K562 (cell line): Measurements from ENCODE around the gene TARS2. TPM values are rescaled to one million over a fixed set of nuclear protein-coding genes. Genes with fewer than 3 reads are reported as not detected.

Experiments used
- ATAC-seq: fragments of 200-7000 bp; cut with Tn5 transposase; 3 replicates; pipeline ENCODE4 v1.9.1; 2020; ENCODE audit warnings: moderate library complexity
- BruUV-seq: library from RNA; stranded (reverse); fragments of 400-500 nt; replicated peaks from 2 replicates; lab custom pipeline; 2021; lab: Mats Ljungman, UMichigan
- CTCF ChIA-PET: fragments of 300-600 bp; formaldehyde crosslinking; extraction: SDS; loops from one replicate; lab custom pipeline; 2021; ENCODE audit warnings: low intra/inter-chr PET ratio; lab: Yijun Ruan, JAX
- POLR2A ChIA-PET: fragments of 300-600, 350-650 bp; sonication (Branson Sonifier 250); formaldehyde crosslinking; extraction: SDS; loops from one replicate; lab custom pipeline; 2021; ENCODE audit warnings: antibody characterized with exemption, inconsistent platforms; lab: Yijun Ruan, JAX
- DNase-seq, 4 experiments: peaks; one replicate each; pipeline versions ENCODE4 v3.0.0 to v3.0.0-alpha.2; 2011 to 2018; ENCODE audit warnings: low spot score in 3 of 4, mixed read lengths in 3 of 4; ENCODE audit errors: extremely low read depth in 1 of 4
- FAIRE-seq: peaks from 2 replicates; lab custom pipeline; 2011; peaks lifted over from hg19 to GRCh38; lab: Jason Lieb, UNC
- H2AFZ ChIP-seq: 2 replicates; pipeline ENCODE4 v1.6.0; 2011; ENCODE audit warnings: low read depth, low read length, control low read depth, inconsistent platforms
- H3K27ac ChIP-seq: fragments of 200-600 bp; 3 replicates; pipeline ENCODE4 v1.8.0; 2011; ENCODE audit warnings: low read depth, mild to moderate bottlenecking, control low read depth, inconsistent platforms, low read length, moderate library complexity, mixed read lengths; ENCODE audit errors: extremely low read depth
- H3K27me3 ChIP-seq, 2 experiments: fragments of 300-600 bp in 1 of 2; 2 replicates in 1 of 2; 3 replicates in 1 of 2; pipeline versions ENCODE4 v1.6.0 to v1.8.0; 2011; ENCODE audit warnings: inconsistent platforms in 2 of 2, low read length in 2 of 2, mild to moderate bottlenecking in 1 of 2, mixed read lengths in 1 of 2, moderate library complexity in 1 of 2; ENCODE audit not compliant: control insufficient read depth in 2 of 2, insufficient read depth in 2 of 2
- H3K36me3 ChIP-seq: fragments of 300-600 bp; 3 replicates; pipeline ENCODE4 v1.8.0; 2011; ENCODE audit warnings: mild to moderate bottlenecking, low read length, inconsistent platforms; ENCODE audit not compliant: control insufficient read depth, insufficient read depth
- H3K4me1 ChIP-seq, 2 experiments: fragments of 200-600 bp in 1 of 2; replicated peaks in 1 of 2; 2 replicates in 1 of 2; 3 replicates in 1 of 2; pipeline versions ENCODE4 v1.5.1 to v1.8.0; 2011; ENCODE audit warnings: inconsistent platforms in 2 of 2, low read length in 2 of 2, mild to moderate bottlenecking in 1 of 2, mixed read lengths in 1 of 2, moderate library complexity in 1 of 2; ENCODE audit not compliant: control insufficient read depth in 2 of 2, insufficient read depth in 2 of 2
- H3K4me2 ChIP-seq: 2 replicates; pipeline ENCODE4 v1.6.1; 2011; ENCODE audit warnings: low read length, control low read depth, inconsistent platforms, mixed read lengths; ENCODE audit not compliant: insufficient read depth
- H3K4me3 ChIP-seq: fragments of 200-600 bp; sonication (generic), shearing (Covaris generic); 2 replicates; pipeline ENCODE4 v1.5.1; 2016; ENCODE audit warnings: control low read depth, inconsistent platforms
- H3K79me2 ChIP-seq: fragments of 200-600 bp; 3 replicates; pipeline ENCODE4 v1.8.0; 2011; ENCODE audit warnings: low read length, inconsistent platforms; ENCODE audit not compliant: control insufficient read depth, insufficient read depth
- H3K9ac ChIP-seq, 2 experiments: 2 replicates each; pipeline versions ENCODE4 v1.6.0 to v1.6.1; 2011; ENCODE audit warnings: low read depth in 2 of 2, low read length in 2 of 2, control low read depth in 1 of 2, inconsistent platforms in 1 of 2, mild to moderate bottlenecking in 1 of 2, mixed read lengths in 1 of 2; ENCODE audit not compliant: insufficient read depth in 1 of 2
- H3K9me1 ChIP-seq: one replicate; pipeline ENCODE4 v1.6.0; 2011; ENCODE audit warnings: inconsistent platforms, mild to moderate bottlenecking, low read length, moderate library complexity; ENCODE audit not compliant: control insufficient read depth, insufficient read depth
- H3K9me3 ChIP-seq: replicated peaks from 2 replicates; pipeline ENCODE4 v1.5.1; 2011; ENCODE audit warnings: low read depth, low read length, inconsistent platforms; ENCODE audit not compliant: control insufficient read depth, insufficient read depth
- H4K20me1 ChIP-seq: replicated peaks from 2 replicates; pipeline ENCODE4 v1.6.1; 2011; ENCODE audit warnings: low read length, inconsistent platforms, mixed read lengths; ENCODE audit not compliant: control insufficient read depth, insufficient read depth
- DMBX1 ChIP-seq: fragments of 250-450 bp; sonication (Bioruptor Pico); IDR thresholded peaks from 2 replicates; pipeline ENCODE4 v1.8.0; 2022; ENCODE audit warnings: inconsistent platforms, mild to moderate bottlenecking, moderate library complexity, borderline replicate concordance
- FOSL1 ChIP-seq: fragments of 200-800 bp; sonication (Bioruptor generic); conservative IDR thresholded peaks from 2 replicates; pipeline ENCODE4 v1.6.1; 2016; ENCODE audit warnings: missing genetic modification characterization, missing compliant biosample characterization
- HOXB6 ChIP-seq: fragments of 250-450 bp; sonication (Bioruptor Pico); IDR thresholded peaks from 2 replicates; pipeline ENCODE4 v1.5.1; 2022; ENCODE audit warnings: mild to moderate bottlenecking, borderline replicate concordance
- NCOR1 ChIP-seq: fragments of 450-650 bp; IDR thresholded peaks from 2 replicates; pipeline ENCODE4 v1.6.1; 2016; ENCODE audit warnings: mild to moderate bottlenecking, moderate library complexity
- ZBTB7A ChIP-seq: IDR thresholded peaks from 2 replicates; pipeline ENCODE4 v1.6.1; 2011; ENCODE audit warnings: low read depth, mild to moderate bottlenecking, low read length, moderate library complexity, borderline replicate concordance; ENCODE audit not compliant: control insufficient read depth
- WGBS: fragments of 100-300 bp; shearing (Covaris generic); methylation state at CpG from one replicate; pipeline ENCODE4 v1.1.6; 2016; ENCODE audit warnings: low coverage, mixed read lengths; ENCODE audit not compliant: insufficient coverage; ENCODE audit errors: missing lambda C conversion rate; 5-methylcytosine and 5-hydroxymethylcytosine counted together
- in situ Hi-C: fragments of 300-500 bp; cut with MboI; formaldehyde crosslinking; loops from 4 replicates; pipeline ENCODE4 v1.15.0; 2018; ENCODE audit warnings: inconsistent platforms, mixed read lengths
- intact Hi-C: fragments of 100-400 bp; cut with micrococcal nuclease; formaldehyde crosslinking; loops from 2 replicates; pipeline ENCODE4 v1.14.2; 2022
- polyA plus RNA-seq, 8 experiments: library from polyadenylated mRNA; depleted of rRNA in 4 of 8; stranded (reverse) in 5 of 8; unstranded in 3 of 8; fragments of >200 nt; fragmentation: Nextera tagmentation in 2 of 8; fragmentation: Illumina TruSeq in 1 of 8; extraction: Ambion mirVana in 2 of 8; extraction: Trizol in 1 of 8; gene quantifications; 2 replicates each; pipeline versions ENCODE4 v1.2.1 to v1.2.3, GENCODE V29; 2011 to 2014; ENCODE audit warnings: inconsistent platforms in 1 of 8, missing spikeins in 1 of 8
- total RNA-seq, 7 experiments: library from RNA; depleted of rRNA in 6 of 7; stranded (reverse); fragments of >200 nt in 6 of 7; fragmentation: Illumina TruSeq in 2 of 7; extraction: Trizol in 2 of 7; gene quantifications; 2 replicates each; pipeline versions ENCODE4 v1.2.1 to v1.2.3, GENCODE V29; 2011 to 2021; ENCODE audit warnings: low replicate concordance in 1 of 7
- TF ChIP-seq, protein P1 (sequence below), 2 experiments: fragments of 450-650 bp in 1 of 2; sonication (generic) in 1 of 2; formaldehyde crosslinking in 1 of 2; IDR thresholded peaks in 1 of 2; conservative IDR thresholded peaks in 1 of 2; 2 replicates each; pipeline versions ENCODE4 v1.6.1 to v1.8.1; 2016 to 2023; ENCODE audit warnings: mild to moderate bottlenecking in 2 of 2, moderate library complexity in 2 of 2, inconsistent platforms in 1 of 2, missing genetic modification reagents in 1 of 2
- TF ChIP-seq, protein P2 (sequence below), 2 experiments: fragments of 150-350 bp in 1 of 2; IDR thresholded peaks; 2 replicates each; pipeline ENCODE4 v1.6.1; 2012 to 2016; ENCODE audit warnings: low read depth in 2 of 2, low read length in 2 of 2, mild to moderate bottlenecking in 1 of 2, moderate library complexity in 1 of 2
- TF ChIP-seq, protein P3 (sequence below): fragments of 450-650 bp; IDR thresholded peaks from 2 replicates; pipeline ENCODE4 v1.6.1; 2018; ENCODE audit not compliant: partially characterized antibody
- TF ChIP-seq, protein P4 (sequence below): sonication (generic); formaldehyde crosslinking; IDR thresholded peaks from 2 replicates; pipeline ENCODE4 v1.8.0; 2022; ENCODE audit warnings: missing genetic modification reagents, mild to moderate bottlenecking, moderate library complexity, borderline replicate concordance

TARS2 gene
- total and polyA plus RNA-seq, 9 of the 15 experiments (the other 6 are each of a cell fraction or from before 2014, with no cell fraction given): 17.0 to 64.2 (median 39.4) TPM

DNA sequence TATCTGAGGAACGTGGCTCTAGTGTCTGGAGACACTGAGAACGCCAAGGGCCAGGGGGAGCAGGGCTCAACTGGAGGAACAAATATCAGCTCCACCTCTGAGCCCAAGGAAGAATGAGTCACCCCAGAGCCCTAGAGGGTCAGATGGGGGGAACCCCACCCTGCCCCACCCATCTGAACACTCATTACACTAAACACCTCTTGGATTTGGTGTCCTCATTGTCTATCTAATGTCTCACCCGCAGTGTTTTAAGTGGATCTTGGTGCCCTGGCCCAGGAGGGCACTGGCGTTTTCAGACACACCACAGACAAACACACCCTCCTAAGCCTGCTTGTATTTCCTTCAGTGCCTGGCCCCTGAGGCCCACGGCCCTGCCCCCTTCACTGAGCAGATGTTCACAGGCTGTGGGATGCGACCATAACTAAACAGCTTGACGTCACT is 26.2 kb downstream of the TARS2 start:
- Histone ChIP-seq H3K4me3 (no peak overlapping the region), H3K9me3 (no peaks in the 10 kb centered on the region), H3K36me3 (peaks cover 34% of the 10 kb centered on the region; the same call in 2 of the 3 replicates), H3K79me2 (peaks cover 21% of the 10 kb centered on the region; the same call in 1 of the 3 replicates), H3K9ac (peak overlapping the region in 1 of 2 experiments; percentile 63; a peak in 1 of 4 replicates), H3K4me2 (0 out of 2 replicates have a peak overlapping the region, but pooled peaks have one; percentile 15), H2AFZ (no peak overlapping the region), H3K9me1 (no peaks in the 10 kb centered on the region), H3K27me3 (no peaks in the 10 kb centered on the region), H3K4me1 (peaks cover 45 to 51% of the 10 kb centered on the region in 2 experiments), H3K27ac (peak overlapping the region; percentile 33; the same call in 1 of the 3 replicates), H4K20me1 (no peaks in the 10 kb centered on the region)
- intact Hi-C loops (no loop called here), in situ Hi-C loops (no loop called here)
- FAIRE-seq (peak; percentile 87), ATAC-seq (no peak), DNase-seq (peak; percentile 66 to 77 (median 74))
- BruUV-seq: no TSS peak
- WGBS: 27% methylated on average over 7 of the region's 7 CpGs
- ChIA-PET CTCF (no interaction called here), POLR2A (interaction anchor here (0.6 to 1.4 kb wide), 6 partner anchors 8 to 172 kb away, joined by 3 to 4 read pairs (median 3); partner anchors contain the start of genes MCL1 and TARS2)
- TF ChIP-seq ZBTB7A (0 out of 2 replicates have a peak, but pooled peaks have one; percentile 33), HOXB6 (CRISPR knock-in tag) (no peak), DMBX1 (no peak), NCOR1 (peak; percentile 16; the same call in 1 of the 2 replicates), FOSL1 (tag) (peak; percentile 77)
- TF ChIP-seq, protein P1, sequence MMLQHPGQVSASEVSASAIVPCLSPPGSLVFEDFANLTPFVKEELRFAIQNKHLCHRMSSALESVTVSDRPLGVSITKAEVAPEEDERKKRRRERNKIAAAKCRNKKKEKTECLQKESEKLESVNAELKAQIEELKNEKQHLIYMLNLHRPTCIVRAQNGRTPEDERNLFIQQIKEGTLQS (IDR thresholded peaks at IDR 0.05): peak; percentile 74
- TF ChIP-seq, protein P1 (CRISPR knock-in tag; conservative IDR thresholded peaks at IDR 0.05): no peak
- TF ChIP-seq, protein P2, sequence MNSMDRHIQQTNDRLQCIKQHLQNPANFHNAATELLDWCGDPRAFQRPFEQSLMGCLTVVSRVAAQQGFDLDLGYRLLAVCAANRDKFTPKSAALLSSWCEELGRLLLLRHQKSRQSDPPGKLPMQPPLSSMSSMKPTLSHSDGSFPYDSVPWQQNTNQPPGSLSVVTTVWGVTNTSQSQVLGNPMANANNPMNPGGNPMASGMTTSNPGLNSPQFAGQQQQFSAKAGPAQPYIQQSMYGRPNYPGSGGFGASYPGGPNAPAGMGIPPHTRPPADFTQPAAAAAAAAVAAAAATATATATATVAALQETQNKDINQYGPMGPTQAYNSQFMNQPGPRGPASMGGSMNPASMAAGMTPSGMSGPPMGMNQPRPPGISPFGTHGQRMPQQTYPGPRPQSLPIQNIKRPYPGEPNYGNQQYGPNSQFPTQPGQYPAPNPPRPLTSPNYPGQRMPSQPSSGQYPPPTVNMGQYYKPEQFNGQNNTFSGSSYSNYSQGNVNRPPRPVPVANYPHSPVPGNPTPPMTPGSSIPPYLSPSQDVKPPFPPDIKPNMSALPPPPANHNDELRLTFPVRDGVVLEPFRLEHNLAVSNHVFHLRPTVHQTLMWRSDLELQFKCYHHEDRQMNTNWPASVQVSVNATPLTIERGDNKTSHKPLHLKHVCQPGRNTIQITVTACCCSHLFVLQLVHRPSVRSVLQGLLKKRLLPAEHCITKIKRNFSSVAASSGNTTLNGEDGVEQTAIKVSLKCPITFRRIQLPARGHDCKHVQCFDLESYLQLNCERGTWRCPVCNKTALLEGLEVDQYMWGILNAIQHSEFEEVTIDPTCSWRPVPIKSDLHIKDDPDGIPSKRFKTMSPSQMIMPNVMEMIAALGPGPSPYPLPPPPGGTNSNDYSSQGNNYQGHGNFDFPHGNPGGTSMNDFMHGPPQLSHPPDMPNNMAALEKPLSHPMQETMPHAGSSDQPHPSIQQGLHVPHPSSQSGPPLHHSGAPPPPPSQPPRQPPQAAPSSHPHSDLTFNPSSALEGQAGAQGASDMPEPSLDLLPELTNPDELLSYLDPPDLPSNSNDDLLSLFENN (IDR thresholded peaks at IDR 0.05; ENCODE audit: low read depth in 2 of 2, low read length in 2 of 2): no peak
- TF ChIP-seq, protein P3, sequence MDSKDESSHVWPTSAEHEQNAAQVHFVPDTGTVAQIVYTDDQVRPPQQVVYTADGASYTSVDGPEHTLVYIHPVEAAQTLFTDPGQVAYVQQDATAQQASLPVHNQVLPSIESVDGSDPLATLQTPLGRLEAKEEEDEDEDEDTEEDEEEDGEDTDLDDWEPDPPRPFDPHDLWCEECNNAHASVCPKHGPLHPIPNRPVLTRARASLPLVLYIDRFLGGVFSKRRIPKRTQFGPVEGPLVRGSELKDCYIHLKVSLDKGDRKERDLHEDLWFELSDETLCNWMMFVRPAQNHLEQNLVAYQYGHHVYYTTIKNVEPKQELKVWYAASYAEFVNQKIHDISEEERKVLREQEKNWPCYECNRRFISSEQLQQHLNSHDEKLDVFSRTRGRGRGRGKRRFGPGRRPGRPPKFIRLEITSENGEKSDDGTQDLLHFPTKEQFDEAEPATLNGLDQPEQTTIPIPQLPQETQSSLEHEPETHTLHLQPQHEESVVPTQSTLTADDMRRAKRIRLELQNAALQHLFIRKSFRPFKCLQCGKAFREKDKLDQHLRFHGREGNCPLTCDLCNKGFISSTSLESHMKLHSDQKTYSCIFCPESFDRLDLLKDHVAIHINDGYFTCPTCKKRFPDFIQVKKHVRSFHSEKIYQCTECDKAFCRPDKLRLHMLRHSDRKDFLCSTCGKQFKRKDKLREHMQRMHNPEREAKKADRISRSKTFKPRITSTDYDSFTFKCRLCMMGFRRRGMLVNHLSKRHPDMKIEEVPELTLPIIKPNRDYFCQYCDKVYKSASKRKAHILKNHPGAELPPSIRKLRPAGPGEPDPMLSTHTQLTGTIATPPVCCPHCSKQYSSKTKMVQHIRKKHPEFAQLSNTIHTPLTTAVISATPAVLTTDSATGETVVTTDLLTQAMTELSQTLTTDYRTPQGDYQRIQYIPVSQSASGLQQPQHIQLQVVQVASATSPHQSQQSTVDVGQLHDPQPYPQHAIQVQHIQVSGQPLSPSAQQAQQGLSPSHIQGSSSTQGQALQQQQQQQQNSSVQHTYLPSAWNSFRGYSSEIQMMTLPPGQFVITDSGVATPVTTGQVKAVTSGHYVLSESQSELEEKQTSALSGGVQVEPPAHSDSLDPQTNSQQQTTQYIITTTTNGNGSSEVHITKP: peak; percentile 9
- TF ChIP-seq, protein P4, sequence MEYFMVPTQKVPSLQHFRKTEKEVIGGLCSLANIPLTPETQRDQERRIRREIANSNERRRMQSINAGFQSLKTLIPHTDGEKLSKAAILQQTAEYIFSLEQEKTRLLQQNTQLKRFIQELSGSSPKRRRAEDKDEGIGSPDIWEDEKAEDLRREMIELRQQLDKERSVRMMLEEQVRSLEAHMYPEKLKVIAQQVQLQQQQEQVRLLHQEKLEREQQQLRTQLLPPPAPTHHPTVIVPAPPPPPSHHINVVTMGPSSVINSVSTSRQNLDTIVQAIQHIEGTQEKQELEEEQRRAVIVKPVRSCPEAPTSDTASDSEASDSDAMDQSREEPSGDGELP (CRISPR knock-in tag): peak; percentile 29; the same call in 1 of the 2 replicates
